NB4 (cell line): ENCODE results near the gene NRP2.

ENCODE experiments used
- DNase-seq: peaks from one replicate; pipeline ENCODE4 v3.0.0; 2010; ENCODE audit warnings: low read depth
- H3K4me3 ChIP-seq: one replicate; pipeline ENCODE4 v1.5.1; 2011; ENCODE audit warnings: mild to moderate bottlenecking, low read depth, low read length, moderate library complexity
- CTCF ChIP-seq: IDR thresholded peaks from one replicate; pipeline ENCODE4 v1.5.1; 2012; ENCODE audit warnings: low read depth, low read length
- MAX ChIP-seq: IDR thresholded peaks from 2 replicates; pipeline ENCODE4 v1.6.1; 2011; ENCODE audit warnings: low read depth, low read length
- MYC ChIP-seq: IDR thresholded peaks from 2 replicates; pipeline ENCODE4 v1.6.1; 2011; ENCODE audit warnings: low read depth, low read length
- POLR2A ChIP-seq: IDR thresholded peaks from 2 replicates; pipeline ENCODE4 v1.6.1; 2011; ENCODE audit warnings: mild to moderate bottlenecking; ENCODE audit not compliant: insufficient read length; ENCODE audit errors: extremely low read depth

The NRP2 gene

DNA sequence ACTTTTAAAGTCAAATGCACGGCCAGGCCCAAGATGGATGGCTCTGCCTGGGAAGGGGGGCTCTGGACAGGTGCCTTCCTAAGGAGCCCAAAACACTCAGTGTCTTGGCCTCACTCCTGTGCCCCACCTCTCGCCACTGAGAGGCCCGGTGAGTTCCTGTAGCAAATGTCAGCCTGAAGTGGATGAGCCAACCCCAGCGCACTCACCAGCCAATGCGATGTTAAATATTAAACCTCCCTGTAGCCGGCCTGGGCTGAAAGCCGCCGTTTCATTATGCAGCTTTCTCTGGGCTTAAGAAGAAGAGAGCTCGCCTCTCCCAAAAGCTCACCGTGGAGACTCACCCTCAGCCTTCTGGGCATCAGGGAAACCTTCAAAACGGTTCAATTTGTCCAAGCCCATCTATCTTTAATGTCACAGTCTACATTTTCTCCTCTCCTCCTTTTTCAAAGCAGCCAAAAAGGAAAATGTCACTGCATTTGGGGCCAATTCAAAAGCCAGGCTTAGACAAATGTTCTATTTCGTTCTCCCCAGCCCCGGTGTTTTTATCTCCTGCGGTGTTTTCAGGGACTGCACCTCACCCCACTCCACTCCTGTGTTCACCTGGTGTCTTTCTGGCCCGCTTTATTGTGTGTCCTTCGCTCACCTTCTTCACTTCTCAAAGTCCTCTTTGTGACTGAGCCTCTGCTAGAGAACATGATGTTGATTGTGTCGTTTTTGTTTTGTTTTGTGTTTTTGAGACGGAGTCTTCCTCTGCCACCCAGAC lies 124.0 kb downstream of the NRP2 start:
- DNase-seq = no peak

DNA sequence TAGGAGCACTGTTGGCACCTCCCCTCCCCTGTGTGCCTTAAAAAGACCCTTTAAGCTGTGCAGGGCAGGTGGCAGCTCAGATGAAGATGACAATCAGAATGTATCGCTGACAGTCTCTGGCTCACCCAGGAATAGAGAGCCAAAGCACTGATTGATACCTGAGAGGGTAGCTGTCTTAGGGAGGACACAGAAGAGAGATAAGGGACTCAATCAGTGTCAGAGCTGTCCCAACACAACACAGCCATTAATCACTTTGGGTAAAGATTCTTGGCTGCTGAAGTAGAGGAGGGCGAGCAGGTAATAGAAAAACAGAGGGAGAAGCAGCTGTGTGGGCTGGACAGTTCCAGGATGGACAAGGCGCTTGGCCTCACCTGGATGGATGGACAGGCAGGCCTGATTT lies 124.9 kb downstream of the NRP2 start:
- no peak for TF ChIP-seq MYC
- TF ChIP-seq CTCF = no peak
- no peak for TF ChIP-seq POLR2A
- no peak for TF ChIP-seq MAX
- DNase-seq = no peak
- H3K4me3 ChIP-seq = no peak overlapping the region

More for the DNA sequence above, 124.0 kb downstream of the NRP2 start:
- TF ChIP-seq POLR2A (no peak), CTCF (no peak), MYC (no peak), MAX (no peak)
- H3K4me3 ChIP-seq = no peak overlapping the region

DNA sequence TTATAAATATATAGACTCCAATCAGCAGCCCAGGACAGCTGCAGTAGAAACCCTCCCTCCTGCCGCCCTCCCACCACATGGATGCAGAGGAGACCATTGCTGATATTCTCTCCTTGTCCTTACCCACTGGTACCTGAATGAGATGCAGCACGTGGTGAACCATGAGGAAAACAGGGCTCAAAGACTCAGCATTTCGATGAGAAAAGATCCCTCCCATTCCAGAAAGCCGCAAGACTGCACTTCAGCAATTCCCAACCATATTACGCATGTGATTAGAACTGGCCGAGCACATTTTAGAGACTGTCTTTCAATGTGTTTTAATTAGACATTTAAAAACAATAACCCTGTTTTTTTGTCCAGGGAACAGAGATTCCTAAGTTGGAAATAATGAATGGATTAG lies 125.5 kb downstream of the NRP2 start:
- TF ChIP-seq MAX (no peak), CTCF (no peak), POLR2A (no peak), MYC (no peak)
- DNase-seq = no peak

DNA sequence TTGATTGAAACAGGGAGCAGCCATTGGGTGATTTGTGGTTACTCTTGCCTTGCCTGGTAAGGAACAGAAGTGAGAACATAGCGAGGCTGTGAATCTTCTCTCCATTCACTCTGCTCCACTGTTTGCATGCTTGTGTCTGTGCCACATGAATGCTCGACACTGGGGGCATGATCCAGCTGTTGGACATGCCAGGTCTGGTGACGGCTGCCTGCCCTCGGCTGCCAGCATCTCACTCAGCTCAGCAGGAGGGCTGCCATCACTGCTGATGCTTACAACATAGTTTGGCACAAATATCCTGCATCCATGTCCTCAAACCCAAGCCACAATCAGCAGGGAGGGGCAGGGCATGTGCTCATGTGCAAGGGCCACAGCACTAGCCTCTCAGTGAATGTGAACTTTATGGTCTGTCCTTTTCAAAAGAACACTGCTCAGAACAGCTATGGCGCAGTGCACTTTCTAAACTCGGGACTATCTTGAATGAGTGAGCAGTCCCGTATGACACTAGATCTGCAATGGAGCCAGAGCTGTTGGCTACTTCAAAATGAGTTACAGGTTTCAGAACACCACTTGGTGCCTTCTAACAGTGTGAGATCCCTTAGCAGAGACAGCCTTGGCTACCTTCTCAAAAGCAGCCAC lies 126.3 kb downstream of the NRP2 start:
- H3K4me3 ChIP-seq = no peak overlapping the region
- TF ChIP-seq MYC = no peak
- no peak for TF ChIP-seq CTCF
- TF ChIP-seq POLR2A = no peak
- TF ChIP-seq MAX = no peak
- DNase-seq = no peak

More for the DNA sequence above, 125.5 kb downstream of the NRP2 start:
- no peak overlapping the region for H3K4me3 ChIP-seq

DNA sequence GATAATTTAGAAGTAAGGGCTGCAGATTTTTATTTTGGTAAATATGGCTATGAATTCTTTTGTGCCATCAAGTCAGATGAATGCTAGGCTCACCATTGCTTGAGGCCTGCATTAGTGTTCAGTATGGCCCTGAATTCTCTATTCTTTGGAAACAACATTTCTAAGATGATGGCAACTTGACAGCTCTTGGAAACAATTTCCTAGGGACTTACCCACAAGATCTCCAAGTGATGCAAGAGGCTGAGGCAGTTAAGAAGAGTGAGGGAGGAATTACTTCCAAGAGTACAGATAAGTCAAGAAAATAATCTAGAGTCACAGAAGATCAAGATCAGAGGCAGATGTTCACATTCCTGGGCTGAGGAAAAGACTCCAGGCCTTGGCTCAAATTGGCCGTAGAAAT lies 129.1 kb downstream of the NRP2 start:
- no peak for DNase-seq
- no peak overlapping the region for H3K4me3 ChIP-seq
- TF ChIP-seq MAX = no peak
- no peak for TF ChIP-seq CTCF
- no peak for TF ChIP-seq POLR2A
- no peak for TF ChIP-seq MYC
